GM19240 (cell line): ENCODE data around the gene MCC.

Source experiments
- DNase-seq: peaks from one replicate; pipeline ENCODE4 v3.0.0; 2011; ENCODE audit warnings: low spot score; ENCODE audit not compliant: insufficient read length

Gene MCC

DNA sequence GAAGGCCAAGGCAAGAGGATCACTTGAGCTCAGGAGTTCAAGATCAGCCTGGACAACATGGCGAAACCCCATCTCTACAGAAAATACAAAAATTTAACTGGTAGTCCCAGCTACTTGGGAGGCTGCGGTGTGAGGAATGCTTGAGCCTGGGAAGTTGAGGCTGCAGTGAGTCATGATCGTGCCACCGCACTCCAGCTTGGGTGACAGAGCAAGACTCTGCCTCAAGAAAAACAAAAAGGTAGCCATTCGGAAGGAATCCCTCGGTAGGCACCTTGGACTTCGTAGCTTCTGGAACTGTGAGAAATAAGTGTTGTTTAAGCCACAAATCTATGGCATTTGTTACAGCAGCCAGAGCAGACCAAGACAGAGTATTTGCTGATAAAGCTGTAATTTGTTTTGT lies 337.4 kb downstream of the MCC start:
- no peak for DNase-seq

DNA sequence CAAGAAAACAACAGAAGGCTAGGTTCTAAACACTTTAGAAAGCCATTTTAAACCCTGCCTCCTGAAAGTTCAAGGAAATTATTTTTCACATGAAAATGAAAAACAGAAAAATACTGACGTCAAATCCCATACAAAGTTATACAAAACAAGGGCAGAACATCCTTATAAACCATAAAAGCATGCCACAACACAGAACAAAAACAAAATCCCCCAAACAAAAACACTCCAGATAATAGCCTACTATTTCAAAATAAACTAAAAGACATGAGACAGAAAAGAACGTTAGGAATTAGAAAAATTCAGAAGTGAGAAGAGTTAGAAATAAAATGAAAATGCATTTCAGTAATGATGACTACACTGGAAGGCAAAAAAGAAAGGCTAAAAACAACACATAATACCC lies 338.0 kb downstream of the MCC start:
- no peak for DNase-seq

DNA sequence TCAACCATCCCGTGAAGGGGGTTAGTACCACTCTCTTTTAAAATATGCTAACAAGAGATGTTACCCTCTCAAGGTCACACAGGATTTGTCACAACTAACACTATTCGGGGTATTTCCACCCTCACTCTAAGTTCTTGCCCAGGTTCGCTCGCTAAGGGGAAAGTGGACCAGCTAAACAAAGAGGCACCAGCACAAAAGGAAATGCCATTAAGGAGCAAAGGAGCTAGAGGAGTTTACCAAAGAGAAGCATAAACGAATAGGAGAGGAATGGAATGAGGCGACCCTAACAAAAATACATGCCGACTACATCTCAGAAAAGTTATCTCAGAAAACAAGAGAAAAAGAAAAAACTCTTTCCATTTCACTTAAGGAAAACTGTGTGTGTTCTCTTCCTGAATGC lies 340.7 kb downstream of the MCC start:
- no peak for DNase-seq

DNA sequence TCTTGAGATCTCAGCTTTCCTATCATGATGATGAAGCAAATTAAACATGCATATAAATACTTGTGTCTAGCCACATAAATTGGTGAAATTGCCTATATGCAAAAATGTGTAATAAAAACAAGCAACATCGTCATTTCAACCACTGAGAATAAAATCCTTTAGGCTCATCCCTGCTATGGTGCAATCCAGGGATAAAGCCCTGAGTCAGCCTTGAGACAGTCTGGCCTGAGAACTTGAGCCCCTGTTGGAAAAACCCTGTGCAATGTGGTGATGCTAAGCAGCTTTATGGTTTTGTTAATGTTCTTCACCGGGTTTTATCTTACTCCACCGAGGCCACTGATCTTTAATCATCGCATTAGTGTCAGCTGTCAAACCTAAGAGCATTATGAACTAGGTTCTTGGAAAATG lies 341.1 kb downstream of the MCC start:
- no peak for DNase-seq

DNA sequence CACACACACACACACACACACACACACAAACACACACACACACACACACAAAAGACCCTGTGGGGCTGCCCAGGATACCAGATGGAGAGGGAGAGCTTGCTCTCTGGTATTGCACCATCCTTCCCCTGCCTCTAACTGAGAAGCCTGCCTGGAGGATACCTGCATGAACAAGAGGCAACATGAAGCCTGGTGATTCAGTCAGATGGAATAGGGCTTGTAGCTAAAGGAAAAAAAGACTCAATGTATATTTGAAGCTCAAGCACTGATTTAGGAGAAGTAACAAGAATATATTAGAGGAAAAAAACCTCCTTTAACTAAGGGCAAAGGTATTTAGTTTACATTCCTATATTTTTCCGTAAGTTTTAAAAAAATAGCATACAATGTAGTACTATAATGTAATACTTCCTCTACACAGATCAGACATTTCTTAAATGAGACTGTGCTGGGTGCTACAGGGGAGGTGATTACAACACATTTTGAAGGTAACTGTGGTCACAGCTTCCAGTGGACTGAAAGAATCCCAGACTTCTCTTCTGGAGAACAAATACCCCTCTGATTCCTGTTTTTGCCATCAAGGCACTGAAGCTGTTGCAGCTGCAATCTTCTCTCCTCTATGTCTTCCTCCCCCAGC lies 342.4 kb downstream of the MCC start:
- DNase-seq = no peak

DNA sequence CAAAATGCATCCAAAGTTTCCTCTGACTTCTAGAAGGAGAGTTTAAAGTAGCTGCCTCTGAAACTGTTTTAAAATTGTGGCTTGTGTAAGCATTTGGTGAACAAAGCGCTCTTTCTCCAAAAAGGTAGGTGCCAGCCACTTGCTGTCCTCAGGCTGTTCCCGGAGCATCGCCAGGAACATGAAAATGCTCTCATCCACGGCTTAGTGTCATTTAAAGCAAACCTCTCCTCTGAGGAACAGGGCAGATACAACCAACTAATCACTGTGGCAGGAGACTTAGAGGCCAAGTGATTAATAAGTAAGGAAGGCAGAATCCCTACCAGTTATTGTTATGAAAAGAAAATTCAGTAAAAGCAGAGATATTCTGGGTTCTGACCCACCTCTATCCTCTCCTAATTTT lies 346.1 kb downstream of the MCC start:
- DNase-seq = no peak

DNA sequence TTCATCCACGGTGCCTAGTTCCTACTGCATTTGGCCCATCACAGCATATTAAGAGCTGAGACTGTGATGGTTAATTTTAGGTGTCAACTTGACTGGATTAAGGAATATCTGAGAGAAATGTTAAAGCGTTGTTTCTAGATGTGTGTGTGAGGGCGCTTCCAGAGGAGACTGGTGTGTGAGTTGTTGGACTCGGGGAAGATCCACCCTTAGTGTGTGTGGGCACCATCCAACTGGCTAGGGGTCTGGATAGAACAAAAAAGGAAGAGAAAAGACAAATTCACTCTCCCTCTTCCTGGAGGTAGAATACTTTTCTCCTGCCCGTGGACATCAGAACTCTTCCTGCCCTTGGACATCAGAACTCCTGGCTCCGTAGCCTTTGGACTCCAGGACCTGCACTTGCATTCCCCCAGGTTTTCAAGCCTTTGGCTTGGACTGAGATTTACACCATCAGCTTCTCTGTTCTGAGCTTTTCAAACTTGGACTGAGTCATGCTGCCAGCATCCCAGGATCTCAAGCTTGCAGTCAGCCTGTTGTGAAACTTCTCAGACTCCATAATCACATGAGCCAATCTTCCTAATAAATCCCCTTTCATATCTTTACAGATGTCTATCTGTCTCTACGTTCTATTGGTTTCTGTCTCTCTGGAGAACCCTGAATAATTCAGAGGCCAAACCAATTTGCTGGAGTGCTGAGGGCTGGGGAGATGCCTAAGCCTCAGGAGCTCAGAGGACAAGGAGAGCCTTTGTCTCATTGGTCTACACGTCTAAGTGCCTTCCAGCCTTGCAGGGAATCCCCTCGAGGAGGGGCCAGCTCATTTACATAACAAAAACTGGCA lies 347.2 kb downstream of the MCC start:
- DNase-seq = no peak

DNA sequence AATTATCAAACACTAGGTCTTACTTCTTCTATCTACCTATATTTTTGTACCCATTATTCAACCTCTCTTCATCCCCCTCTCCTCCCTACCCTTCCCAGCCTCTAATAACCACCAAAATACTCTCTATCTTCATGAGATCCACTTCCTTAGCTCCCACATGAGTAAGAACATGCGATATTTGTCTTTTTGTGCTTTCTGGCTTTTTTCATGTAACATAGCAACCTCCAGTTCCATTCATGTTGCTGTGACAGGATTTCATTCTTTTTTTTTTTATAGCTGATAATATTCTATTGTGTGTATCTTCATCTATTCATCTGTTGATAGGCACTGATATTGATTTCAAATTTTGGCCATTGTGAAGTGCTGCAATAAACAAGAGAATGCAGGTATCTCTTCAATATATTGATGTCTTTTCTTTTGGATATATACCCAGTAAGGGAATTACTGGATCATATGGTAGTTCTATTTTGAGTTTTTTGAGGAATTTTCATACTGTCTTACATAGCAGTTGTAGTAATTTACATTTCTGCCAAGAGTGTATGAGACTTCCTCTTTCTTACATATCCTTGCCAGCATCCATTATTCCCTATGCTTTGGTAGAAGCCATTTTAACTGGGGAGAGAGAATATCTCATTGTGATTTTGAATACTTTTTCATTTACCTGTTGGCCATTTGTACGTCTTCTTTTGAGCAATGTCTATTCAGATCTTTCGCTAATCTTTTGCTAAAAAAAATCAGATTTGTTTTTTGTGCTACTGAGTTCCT lies 354.9 kb downstream of the MCC start:
- DNase-seq = no peak

DNA sequence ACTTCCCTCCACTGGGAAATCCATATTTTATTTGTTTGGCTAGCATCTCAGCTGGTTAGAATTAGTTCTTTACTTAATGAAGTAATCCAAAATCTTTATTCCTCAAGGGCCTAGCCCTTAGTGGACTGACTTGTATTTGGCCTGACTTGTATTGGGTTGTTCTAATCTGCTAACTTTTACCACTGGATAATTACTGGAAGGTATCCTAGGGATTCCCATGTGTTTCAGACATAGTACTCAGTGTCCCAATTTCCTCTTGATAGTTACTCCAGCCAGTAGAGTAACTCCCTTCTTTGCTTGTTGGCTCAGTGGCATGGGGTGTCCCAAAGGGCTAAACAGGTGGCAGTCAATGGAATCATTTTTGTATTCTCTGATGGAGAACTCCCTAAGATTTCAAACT lies 355.7 kb downstream of the MCC start:
- DNase-seq = no peak

DNA sequence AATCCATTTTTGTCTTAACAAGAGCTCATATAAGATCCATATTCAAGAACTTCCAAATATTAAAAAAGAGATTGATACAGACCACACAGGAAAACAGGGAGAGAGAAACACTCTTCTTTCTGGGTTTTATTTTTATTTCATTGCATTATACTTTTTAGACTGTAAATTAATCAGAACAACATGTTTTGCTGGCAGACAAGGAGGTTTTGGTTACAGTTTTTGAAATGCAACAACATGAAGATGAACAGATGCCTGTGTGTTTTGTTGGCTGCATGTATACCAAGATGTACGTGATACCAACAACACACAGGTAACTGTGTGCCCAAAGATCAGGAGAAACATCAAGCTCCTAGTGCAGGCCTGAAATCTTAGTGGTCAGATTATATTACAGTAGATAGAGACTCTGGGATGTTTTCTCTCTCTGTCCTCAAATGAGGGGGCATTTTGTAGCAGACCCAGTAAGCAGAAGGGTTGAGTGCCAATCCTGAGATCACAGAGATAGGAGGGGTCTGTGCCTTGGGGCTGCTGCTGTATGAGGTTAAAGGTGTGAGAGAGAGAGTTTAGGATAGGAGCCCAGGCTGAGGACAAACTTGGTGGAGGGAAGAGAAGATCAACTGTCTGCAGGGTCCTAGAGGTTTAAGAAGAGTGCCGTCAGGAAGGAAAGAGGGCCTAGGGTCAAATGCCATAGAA lies 359.5 kb downstream of the MCC start:
- DNase-seq = no peak

DNA sequence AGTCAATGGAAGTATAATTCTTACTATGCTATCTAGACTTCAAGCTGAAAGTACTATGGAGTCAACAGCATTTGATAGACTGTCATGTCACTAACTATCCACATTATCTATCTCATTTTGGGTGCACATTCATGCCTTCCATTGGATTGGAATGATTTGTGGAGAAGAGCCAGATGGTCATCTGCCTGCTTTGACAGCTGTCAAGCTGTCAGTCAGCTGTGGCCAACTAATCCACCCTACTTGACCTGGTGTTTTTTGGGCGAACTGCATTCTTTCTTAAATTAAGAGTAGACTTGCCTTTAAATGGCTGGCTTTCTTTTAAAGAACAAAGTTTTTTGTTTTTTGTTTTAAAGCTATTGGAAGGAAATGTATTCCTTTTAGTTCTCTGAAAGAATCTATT lies 360.2 kb downstream of the MCC start:
- DNase-seq = no peak

DNA sequence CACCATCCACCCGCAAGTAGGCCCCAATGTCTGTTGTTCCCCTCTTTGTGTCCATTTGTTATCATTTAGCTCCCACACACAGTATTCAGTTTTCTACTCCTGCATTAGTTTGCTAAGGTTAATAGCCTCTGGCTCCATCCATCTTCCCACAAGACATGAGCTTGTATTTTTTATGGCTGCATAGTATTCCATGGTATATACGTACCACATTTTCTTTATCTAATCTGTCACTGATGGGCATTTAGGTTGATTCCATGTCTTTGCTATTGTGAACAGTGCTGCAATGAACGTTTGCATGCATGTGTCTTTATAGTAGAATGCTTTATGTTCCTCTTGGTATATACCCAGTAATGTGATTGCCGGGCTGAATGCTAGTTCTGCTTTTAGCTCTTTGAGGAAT lies 361.2 kb downstream of the MCC start:
- DNase-seq = no peak

DNA sequence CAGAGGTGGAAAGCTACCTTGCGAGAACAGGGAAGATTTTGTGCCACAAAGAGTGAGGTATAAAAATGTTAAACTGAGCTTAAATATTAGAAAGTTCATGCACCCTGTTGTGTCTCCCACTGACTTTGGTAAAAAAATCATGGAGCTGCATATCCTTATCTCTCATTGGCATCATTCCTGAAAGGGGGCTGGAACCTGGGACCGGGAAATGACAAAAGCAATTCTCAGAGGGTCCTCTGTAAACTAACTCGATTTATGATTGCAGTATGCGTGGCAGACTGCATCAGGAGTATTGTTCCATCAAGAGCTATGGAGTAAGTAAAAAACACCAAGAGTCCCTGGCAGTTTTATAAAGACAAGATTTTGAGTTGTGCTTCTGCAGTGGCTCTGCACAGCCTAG lies 362.9 kb downstream of the MCC start:
- DNase-seq = no peak

DNA sequence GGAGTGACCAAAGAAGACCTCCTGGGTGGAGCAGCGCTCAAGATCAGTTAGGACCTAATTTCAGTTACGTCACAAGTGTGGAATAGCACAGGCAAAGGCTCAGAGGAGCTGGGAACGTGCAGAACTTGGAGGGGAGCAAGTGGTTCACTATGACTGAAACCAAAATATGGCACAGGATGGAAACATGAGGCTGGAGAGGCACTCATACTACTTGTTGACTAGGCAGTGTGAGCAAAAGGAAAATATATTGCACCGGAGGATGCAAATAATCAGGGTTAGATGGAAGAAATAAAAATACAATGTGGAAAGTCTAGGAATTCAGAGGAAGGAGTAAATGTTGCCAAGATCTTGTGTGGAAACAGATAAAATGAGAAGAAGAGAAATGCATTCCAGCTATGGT lies 363.3 kb downstream of the MCC start:
- DNase-seq = no peak

DNA sequence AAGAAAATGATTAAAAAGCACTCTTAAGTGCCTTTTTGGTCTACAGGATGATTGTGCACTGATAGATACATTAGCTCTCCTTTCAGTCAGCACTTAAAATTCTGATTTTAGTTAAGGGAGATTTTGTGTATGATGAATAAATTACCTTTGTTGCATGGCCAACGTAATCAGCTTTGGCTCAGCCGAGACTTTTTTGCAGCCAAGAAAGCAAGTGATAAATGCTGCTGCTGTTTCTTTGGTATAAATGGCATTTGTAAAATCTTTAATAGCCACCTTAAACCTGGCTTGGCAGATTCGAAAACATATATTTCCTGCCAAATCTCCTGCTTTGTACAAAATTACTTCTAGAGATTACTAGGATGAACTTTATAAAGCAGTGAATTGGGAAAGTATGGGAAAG lies 364.0 kb downstream of the MCC start:
- DNase-seq = no peak

DNA sequence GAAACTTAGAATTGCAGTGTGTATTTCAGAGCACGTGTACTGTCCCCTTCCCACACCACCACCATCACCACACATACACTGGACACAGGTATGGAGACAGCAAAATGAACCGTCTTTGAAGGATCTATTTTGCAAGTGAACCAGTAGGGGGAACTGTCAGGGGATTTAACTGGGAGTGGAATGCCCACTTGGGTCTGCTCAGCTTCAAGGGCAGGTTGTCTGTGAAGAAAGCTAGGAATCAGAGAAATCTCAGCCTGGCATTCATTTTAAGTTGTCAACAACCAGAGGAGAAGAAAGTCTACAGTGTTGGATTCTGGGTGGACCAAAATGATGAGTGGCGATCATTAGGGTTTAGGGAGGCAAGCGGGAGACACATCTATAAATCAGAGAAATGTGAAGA lies 364.6 kb downstream of the MCC start:
- DNase-seq = no peak

DNA sequence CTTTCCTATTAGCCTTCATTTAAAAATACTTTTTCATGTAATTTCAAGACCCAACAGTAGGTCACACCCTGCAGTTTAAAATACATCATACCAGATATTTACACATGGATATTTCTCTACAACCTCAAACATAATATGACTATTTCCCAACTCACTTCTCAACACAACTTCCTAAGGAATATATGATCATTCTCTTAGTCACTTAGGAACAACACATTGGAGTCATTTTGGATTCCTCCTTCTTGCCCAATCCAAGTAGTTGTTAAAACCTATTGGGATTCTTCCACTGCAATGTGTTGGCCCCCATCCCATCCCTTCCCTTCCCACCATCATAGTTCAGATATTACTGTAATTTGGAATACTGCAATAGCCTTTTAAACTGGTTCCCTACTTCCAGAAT lies 366.2 kb downstream of the MCC start:
- DNase-seq = no peak

DNA sequence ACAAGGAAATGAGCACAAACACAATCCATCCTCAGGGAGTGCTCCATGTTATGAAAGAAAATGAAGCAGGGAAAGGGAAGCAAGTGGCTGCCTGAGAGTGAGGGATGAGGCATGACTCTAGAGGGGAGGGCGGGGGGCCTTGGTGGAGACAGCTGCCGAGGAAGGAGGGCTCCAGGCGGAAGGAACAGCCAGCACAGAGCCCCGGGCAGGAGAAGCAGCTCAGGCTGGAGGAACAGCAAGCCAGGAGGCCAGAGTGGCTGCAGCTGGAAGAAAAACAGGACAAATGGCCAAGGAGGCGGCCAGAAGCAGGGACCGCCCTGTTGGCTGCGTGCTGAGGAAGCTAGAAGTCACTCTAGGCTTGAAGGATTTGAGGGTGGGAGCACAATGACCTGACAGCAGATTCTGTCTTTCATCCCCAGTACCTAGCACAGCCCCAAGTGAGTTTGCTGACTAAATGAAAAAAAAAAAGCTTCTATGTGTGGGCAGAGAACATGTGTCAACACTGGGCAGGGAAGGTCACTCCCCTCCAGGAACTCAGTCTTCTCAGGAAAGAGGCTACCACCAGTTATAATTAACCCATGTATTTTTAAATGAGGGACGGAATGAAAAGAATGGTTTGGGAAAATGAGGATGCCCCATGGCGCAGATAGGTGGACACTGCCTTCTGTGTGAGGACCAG lies 368.9 kb downstream of the MCC start:
- DNase-seq = no peak

DNA sequence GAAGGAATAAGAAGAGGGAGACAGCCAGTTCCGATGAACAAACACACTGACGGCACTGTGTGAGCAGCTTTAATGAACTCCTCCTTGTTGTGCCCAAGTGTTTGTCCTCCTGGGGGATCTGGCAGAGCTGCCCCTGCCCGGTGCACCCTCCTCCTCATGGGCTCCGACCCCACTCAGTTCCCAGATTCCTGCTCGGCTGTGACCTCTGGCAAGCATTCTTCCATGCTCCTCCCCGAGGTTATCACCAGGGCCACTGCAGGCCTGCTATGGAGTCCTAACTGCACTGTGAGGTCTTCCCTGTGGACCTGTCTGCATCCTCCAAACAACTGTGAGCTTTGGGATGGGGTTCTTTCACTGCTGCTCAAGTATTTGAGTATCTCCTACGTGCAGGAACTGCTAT lies 369.5 kb downstream of the MCC start:
- no peak for DNase-seq

DNA sequence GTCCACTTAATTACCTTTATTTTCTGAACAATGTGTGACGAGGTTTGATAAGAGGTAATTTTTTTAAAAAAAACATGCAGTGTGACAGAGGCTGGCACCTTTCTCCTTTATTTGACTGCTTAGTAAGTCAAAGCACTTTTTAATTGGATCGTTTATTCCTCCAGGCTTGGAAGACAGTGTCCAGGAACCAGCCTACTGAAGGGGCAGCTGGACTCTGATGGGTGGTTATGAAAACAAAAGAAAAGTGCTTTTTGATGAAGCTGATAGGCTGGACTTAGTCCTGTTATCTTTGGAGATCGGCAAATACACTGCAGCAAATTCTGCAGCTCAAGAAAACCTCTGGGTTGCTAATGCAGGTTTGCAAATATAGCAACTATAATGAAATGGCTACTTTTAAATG lies 370.0 kb downstream of the MCC start:
- DNase-seq = no peak

DNA sequence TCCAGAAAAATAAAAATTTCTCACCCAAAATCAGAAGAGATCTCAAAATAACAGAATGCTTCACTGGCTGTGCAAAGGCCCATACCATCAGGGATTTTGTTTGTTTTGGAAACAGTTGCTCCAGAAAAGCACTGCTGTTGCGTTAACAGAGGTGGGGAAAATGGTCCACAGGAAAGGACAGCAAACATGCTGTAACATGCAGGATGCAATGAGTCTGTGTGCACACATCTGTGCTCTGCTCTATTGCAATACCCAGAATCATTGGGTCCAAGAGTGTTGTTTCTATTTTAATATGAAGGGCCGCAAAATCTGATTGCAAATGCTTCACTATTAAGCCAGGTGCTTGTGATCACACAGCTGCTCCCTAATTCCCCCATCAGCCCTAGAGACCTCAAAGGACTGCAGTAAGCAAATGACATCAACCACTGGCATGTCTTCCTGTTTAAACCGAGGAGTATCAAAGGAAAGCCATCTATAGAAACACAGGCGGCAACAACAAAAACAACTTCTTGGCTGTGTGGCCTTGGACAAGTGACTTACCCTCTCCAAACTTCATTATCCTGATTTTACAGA lies 370.6 kb downstream of the MCC start:
- DNase-seq = no peak
